GM21619 (cell line): ENCODE data around the gene LY6G5B.

Source experiments
- ATAC-seq: cut with Tn5 transposase; IDR thresholded peaks from one replicate; pipeline ENCODE4 v1.9.1; 2021; ENCODE audit not compliant: unreplicated experiment

The LY6G5B gene, protein sequence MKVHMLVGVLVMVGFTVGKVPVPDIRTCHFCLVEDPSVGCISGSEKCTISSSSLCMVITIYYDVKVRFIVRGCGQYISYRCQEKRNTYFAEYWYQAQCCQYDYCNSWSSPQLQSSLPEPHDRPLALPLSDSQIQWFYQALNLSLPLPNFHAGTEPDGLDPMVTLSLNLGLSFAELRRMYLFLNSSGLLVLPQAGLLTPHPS

DNA sequence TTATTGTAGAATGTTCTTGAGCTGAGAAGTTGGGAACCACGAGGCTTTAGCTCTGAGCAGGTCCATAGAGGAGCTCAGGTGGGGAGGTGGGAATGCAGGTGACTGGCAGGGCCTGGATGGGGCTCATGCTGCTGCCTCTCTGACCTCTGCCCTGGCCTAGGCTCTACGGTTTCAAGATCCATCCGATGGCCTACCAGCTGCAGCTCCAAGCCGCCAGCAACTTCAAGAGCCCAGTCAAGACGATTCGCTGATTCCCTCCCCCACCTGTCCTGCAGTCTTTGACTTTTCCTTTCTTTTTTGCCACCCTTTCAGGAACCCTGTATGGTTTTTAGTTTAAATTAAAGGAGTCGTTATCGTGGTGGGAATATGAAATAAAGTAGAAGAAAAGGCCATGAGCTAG is at the start of gene LY6G5B:
LY6G5B (plus strand) TSS at position 301 of the 400 bp plus-strand sequence. CDS start 975 bp downstream, outside the sequence.
- no peak for ATAC-seq

DNA sequence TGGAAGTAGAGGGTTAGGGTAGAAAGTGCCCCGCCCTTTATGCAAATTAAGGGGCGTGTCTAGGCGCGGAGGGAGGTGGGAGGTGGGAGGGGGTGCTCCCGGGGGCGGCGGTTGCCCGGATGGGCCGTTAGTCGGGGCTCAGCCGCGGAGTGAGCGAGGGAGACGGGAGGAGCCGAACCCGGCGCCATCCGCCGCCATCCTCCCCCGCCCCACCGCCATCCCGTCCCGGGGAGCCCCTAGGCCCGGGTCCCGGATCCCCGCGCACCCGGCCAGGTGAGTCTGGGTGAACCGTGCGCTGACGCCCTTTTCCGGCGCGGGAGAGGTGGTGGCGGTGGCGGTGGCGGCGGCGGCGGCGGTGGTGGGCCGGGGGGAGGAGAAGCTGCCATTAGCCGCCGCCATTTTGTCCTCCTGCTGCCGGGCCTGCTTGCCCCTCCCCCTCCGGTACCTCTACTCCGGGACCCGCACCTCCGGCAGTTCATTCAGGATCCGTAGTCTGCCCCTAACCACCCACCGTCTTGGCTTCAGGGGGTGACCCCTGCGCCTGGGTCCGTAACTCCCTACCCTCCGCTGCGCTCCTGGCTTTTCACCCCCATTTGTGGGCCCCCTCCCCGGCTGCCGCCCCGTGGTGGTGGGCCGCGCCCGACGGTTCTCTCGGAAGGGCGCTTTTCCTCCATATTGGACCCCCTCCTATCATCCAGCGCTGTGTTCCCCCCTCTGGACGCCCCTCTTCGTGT is 49.0 kb upstream of the LY6G5B start, which contains the start of gene PRRC2A:
PRRC2A (plus strand) TSS at position 130 of the 734 bp plus-strand sequence. CDS start 2,075 bp downstream, outside the sequence.
- ATAC-seq: peak; percentile 47

DNA sequence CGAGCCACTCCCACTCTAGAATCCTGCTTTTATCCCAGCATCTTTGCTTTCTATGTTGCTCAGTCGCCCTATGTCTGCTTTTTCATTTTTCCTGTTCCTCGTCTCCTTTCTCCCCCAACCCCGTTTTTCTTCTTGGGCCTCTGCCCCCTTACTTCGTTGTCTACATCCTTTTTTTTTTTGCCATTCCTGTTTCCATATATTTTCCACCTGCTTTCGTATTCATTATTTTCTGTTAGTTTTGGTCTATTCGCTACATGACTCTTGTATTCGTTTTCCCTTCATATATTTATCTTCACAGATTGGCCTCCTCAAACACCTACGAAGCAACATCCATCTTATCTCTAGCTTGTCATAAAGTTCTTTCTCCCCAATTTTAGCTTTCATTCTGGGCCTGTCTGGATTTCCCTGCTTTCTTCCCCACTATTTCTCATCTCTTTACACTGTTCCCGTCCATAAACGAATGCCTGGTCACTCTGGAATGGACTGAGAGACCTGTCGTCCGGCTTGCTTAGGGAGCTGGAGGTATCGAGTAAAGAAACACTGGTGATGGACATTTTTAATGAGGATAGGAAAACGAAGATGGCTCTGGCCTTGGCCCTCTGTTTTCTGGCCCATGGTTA is 48.3 kb upstream of the LY6G5B start:
- ATAC-seq: no peak

DNA sequence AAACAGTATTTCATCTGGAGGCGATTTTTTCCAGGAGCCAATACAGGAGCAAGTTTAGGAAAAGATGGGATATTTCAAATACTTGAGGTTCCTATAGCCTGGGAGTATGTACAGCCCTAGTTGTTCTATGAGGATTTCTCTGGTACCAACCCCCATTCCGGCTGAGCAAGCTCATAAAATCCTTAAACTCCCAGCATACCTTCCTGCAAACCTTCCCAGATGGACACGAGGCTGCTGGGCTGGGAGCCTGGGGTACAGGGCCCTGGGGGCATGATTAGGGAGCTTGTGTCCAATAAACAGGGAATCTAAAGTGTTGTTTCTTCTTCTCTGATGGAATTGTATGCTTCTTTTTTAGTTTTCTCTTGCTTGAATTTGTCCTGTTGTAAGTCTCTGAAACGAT is 47.8 kb upstream of the LY6G5B start:
- no peak for ATAC-seq

DNA sequence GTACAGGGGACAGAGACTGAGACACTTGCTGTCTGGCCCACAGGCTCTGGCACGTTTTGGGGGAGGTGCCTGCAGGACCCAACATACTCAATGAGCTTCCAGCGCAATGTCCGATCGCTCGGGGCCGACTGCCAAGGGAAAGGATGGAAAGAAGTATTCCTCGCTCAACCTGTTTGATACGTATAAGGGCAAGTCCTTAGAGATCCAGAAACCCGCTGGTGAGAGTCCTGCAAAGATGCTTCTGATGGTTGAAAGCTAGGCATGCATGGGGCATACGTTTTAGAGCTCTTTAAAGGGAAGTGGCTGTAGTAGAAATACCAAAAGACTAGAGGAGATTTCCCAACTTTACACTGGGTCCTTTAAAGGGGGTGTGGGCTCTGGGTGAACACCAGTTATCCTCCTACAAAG is 47.1 kb upstream of the LY6G5B start:
- no peak for ATAC-seq

DNA sequence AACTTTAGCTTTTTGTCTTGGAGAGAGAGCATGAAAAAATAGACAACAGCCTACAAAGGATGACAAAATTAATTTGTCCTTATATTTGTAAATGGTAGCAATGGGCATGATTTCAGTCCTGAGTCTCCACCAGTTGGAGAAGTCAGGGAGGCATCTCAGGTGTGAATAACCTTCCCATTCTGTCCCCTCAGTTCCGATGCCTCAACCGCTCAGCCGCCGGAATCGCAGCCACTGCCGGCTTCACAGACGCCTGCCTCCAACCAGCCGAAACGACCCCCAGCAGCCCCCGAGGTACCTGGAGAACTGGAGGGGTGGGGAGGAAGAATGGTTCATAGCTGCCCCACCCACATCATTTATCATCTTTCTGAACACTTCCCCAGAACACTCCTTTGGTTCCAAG is 45.7 kb upstream of the LY6G5B start:
- no peak for ATAC-seq

DNA sequence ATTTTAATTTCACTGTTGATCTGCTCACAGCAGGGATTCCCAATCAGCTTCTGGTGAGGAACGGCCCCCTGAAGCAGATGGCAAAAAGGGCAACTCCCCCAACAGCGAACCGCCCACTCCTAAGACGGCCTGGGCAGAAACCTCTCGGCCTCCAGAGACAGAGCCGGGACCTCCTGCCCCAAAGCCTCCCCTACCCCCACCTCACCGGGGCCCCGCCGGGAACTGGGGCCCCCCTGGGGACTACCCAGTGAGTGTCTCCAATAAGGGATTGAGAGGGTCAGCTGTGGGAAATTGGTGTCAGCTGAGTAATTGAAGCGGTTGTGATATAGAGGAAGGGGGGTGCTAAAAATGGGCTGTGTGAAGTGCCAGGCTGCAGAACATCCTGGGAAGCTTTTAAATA is 42.8 kb upstream of the LY6G5B start:
- no peak for ATAC-seq

DNA sequence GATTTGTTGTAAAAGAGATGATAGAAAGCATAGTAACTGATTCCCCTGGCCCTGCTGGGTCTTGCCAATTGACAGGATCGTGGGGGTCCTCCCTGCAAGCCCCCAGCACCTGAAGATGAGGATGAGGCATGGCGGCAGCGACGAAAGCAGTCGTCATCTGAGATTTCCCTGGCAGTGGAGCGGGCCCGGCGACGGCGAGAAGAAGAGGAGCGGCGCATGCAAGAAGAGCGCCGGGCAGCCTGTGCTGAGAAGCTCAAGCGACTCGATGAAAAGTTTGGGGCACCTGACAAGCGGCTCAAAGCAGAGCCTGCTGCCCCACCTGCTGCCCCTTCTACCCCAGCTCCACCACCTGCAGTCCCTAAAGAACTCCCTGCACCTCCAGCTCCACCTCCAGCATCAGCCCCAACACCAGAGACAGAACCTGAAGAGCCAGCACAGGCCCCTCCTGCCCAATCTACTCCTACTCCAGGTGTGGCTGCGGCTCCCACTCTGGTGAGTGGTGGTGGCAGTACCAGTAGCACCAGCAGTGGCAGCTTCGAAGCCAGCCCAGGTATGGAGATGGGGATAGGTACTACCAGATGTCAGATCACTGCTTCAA is 42.0 kb upstream of the LY6G5B start:
- no peak for ATAC-seq

DNA sequence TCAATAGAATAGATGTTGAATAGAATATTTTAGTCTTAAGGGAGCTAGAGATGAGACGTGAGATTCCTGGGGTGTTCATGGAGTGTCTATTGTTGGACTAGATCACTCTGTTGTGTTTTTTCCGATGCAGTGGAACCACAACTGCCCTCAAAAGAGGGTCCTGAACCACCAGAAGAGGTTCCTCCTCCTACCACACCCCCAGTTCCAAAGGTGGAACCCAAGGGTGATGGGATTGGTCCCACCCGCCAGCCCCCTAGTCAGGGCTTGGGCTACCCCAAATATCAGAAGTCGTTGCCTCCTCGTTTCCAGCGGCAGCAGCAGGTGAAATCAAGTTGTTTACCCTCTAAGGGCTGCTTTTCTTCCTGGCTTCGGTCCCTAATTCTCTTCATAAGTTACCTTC is 40.8 kb upstream of the LY6G5B start:
- no peak for ATAC-seq

DNA sequence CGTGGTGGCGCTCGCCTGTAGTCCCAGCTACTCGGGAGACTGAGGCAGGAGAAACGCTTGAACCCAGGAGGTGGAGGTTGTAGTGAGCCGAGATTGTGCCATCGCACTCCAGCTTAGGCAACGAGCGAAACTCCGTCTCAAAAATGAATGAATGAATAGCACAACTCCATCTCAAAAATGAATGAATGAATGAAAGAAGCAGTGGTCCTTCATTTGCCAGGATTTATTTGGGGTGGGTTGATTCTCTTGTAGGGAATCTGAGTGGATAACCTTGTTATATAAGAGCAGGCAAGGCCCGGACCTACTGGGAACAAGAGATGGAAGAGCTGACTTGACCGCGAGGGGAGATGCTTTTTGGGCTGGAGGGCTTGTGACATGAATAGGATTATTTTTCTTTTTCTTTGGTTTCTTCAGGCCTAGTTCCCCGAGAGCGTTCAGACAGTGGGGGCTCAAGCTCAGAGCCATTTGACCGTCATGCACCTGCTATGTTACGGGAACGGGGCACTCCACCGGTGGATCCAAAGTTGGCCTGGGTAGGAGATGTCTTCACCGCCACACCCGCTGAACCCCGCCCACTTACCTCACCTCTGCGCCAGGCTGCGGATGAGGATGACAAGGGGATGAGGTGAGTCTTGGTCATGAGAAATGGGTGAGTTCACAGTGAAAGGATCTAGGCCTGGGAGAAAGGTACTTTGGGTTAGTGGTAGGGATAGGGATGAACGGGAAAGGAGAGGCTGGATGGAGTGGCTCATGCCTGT is 39.4 kb upstream of the LY6G5B start:
- no peak for ATAC-seq

DNA sequence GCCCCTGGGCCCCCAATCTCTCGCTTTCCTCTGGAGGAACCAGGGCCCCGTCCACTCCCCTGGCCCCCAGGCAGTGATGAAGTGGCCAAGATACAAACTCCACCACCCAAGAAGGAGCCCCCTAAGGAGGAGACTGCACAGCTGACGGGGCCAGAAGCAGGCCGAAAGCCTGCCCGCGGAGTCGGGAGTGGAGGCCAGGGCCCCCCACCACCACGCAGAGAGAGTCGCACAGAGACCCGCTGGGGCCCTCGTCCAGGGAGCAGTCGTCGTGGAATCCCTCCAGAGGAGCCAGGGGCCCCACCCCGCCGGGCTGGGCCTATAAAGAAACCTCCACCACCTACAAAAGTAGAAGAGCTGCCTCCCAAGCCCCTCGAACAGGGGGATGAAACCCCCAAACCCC is 38.6 kb upstream of the LY6G5B start:
- ATAC-seq: no peak

DNA sequence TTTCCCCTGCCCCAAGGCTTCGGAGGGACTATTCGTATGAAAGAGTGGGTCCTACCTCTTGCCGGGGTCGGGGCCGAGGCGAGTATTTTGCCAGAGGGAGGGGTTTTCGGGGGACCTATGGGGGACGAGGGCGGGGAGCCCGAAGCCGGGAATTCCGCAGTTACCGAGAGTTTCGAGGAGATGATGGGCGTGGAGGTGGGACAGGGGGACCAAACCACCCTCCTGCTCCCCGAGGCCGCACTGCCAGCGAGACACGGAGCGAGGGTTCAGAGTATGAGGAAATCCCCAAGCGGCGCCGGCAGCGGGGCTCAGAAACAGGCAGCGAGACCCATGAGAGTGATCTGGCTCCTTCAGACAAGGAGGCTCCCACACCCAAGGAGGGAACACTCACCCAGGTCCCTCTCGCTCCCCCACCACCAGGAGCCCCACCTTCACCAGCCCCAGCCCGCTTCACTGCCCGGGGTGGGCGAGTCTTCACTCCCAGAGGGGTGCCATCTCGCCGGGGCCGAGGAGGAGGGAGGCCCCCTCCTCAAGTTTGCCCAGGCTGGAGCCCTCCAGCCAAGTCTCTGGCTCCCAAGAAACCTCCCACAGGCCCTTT is 38.0 kb upstream of the LY6G5B start:
- ATAC-seq: no peak

DNA sequence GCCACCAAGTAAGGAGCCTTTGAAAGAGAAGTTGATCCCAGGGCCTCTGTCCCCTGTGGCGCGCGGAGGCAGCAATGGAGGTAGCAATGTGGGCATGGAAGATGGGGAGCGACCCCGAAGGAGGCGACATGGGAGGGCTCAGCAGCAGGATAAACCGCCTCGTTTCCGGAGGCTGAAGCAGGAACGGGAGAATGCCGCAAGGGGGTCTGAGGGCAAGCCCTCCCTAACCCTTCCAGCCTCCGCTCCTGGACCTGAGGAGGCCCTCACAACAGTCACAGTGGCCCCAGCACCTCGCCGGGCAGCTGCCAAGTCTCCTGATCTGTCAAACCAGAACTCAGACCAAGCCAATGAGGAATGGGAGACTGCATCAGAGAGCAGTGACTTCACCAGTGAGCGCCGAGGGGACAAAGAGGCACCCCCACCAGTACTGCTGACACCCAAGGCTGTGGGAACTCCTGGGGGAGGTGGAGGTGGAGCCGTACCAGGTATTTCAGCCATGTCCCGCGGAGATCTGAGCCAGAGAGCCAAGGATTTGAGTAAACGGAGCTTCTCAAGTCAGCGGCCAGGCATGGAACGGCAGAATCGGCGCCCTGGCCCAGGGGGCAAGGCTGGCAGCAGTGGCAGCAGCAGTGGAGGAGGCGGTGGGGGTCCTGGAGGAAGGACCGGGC is 37.4 kb upstream of the LY6G5B start:
- no peak for ATAC-seq

DNA sequence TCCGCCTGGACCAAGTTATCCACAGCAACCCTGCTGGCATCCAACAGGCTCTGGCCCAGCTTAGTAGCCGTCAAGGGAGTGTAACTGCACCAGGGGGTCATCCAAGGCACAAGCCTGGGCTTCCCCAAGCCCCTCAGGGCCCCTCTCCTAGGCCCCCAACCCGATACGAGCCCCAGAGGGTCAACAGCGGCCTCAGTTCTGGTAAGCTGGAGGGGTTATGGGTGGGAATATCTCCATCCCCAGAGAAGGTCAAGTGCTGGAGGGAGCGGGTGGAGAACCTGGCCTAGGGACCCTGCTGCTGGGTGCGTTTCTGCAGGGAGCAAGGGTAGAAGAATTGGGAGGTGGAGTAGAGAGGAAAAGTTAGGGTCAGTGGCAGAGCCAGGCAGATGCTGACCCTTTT is 36.3 kb upstream of the LY6G5B start:
- no peak for ATAC-seq

DNA sequence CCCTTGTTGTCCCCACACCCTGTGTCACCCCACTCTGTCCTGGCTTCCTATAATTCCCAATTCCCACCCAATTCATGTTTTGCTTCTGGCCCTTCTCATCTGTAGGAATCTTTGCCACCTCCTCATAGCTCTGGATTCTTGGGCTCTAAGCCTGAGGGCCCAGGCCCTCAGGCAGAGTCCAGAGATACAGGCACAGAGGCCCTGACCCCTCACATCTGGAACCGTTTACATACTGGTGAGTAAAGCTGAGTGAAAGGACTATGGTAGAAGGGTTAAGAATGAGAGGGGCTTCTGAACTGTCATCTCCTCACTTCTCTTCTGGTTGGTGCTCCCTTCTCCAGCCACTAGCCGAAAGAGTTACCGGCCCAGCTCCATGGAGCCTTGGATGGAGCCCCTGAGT is 35.6 kb upstream of the LY6G5B start:
- no peak for ATAC-seq

DNA sequence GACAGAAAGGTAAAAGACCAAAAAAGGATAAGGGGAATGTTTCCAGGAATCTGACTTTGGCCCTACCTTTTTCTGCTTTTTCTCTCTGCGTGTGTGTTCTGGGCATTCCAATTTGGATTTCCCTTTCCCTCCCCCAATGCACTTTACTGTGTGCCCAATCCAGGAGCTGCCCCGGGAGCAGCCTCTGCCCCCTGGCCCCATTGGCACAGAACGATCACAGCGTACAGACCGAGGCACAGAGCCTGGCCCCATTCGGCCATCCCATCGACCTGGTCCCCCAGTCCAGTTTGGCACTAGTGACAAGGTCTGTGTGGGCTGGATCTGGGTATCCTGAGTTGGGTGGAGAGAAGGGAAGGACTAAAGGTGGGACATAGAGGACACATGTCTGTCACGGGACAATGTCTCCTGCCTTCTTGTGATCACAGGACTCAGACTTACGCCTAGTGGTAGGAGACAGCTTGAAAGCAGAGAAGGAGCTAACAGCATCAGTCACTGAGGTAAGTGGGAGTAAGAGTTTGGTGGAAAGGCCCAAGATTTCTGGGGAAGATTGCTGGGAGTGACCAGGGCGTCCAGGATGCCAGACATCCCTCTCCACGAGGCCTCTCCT is 34.7 kb upstream of the LY6G5B start:
- ATAC-seq: no peak

DNA sequence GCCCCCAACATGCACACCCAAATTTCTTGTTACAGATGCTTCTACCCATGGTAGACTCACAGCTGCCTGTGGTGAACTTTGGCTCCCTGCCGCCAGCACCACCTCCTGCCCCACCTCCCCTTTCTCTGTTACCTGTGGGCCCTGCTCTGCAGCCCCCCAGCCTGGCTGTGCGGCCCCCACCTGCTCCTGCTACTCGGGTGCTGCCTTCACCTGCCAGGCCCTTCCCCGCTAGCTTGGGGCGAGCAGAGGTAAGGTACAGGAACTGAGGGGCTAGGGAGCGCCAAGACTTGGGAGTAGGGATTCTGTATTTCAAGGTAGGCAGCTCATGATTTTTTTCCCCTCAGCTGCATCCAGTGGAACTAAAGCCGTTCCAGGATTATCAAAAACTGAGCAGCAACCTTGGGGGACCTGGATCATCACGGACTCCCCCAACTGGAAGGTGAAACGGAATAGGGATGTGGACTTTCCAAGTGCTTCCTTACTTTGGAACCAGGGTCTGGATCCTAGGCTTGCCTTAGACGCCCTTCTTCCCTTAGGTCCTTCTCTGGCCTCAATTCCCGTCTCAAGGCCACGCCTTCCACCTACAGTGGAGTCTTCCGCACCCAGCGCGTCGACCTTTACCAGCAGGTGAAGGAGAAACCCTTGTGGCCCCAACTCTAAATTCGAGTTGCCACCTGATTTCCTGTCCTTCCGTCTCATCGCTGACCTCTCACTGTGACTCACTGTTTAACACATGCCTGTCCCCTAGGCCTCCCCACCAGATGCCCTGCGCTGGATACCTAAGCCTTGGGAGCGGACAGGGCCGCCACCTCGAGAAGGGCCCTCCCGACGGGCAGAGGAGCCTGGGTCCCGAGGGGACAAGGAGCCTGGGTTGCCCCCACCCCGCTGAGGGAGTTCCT is 32.8 kb upstream of the LY6G5B start:
- no peak for ATAC-seq

DNA sequence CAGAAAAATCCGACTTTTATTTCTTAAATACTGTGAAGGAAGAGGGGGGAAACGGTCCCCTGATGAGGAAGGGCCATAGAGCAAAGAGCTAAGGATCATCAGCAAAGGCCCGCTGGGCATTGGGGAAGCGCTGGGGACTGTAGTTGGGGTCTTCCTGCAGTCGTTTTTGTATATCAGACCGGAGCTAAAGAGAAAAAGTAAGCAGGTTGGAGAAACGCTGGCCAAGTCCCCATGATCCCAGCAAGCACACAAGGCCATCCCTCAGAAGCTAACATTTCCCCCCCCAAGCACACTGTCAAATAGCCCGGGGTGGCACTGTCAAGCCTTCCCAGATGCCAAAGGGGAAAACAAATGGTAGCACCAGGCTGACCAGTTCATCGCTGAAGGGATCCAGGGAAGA is 30.7 kb upstream of the LY6G5B start:
- ATAC-seq: no peak

DNA sequence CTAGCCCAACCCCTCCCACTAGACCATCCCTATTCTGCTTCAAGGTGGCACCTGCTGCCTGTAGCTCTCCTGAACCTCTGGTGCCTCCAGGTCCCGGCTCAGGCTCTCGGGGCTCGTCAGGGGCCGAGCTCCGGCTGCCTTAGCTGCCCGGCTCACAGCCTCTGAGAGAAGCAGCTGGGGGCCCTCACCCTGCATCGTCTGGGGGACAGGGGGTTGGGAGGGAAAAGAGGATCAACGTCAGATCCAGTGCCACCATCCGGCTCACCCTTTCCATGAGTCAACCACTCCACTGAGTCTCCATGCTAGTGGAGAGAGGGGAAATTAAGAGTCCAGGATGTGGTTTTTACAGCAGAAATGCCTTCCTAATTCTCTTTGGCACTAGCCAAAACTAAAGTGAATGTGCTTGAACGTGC is 30.3 kb upstream of the LY6G5B start:
- no peak for ATAC-seq
